ENCODE results near the gene ISCA1. TPM values are rescaled to one million over a fixed set of nuclear protein-coding genes. Genes with fewer than 3 reads are reported as not detected.
"Not testable (repeated sequence)": the region's sequence is repeated elsewhere in the genome, so short reads cannot be mapped to it uniquely, and the experiment has no call there.

ISCA1 gene
- 63.5 and 72.3 TPM in 2 replicates for polyA plus RNA-seq (2014; cell fraction: cytosol; rRNA removed)
- polyA plus RNA-seq (2014; cell fraction: nucleus; rRNA removed), result 34.8 and 41.6 TPM in 2 replicates

DNA sequence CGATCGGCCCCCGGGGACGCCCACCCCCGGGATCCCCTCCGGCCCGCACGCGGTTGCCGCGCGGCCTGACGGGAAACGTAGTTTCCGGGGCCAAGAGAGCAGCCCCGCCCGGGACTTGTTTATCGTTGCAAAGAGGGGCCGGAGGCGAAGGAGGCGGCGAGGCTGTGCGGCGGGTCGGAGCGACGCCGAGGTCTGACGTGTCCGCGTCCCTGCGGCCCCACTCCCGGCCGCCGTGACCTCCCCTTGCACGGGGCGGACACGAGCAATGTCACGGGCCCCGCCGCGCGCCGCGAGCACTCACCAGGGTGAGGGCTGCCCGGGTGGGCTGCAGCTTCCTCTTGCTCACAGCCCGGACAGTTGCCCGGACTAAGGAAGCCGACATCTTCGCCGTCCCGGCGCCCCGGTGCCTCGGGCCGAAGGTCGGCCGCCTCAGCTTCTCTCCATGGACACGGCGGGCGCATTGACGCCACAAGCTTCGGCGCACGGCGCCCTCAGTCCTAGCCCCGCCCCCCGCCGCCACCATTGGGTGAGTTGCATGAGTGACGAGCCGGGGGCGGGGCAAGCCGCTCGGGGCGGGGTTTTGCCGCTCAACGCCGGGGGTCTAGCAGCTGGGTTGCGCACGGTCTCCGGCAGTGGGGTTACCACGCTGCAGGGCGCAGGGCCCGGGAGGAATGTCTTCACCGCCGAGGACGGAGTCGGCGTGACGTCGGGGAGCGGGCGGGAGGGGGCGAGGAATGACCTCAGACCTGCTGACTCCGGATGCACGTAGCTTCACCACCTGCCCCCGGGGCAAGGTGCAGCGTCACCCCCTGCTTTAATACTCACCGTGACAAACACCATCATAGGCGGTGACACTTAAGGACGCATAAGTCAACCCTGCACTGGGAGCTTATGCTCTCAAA lies at the start of gene ISCA1:
Gene ISCA1, minus strand, starts transcription at position 462 of the 902 bp plus-strand sequence. Its CDS starts 80 bp downstream, at position 382.
- peak; percentile 93 for DNase-seq (ENCODE audit: low spot score)

GRCh38 chr9:86330186-86330585 lies 47.8 kb upstream of the ISCA1 start:
- DNase-seq (ENCODE audit: low spot score), result no peak

DNA sequence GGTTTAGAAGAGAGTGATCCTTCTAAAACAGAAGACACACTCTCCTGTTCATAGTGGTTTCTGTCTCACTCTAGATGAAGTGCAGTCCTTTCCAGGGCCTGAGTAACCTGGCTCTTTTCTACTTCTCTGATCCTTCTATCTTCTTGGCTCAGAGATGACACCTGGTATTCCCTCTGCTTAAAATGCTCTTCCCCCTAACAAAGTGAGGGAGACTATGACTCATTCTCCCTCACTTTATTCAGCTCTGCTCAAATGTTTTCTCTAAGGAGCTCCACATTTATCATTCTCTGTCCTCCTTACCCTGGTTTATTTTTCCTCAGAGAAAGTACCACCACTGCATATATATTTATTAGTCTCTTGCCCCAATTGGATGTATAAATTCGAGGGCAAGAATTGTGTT lies 47.3 kb upstream of the ISCA1 start:
- no peak for DNase-seq (ENCODE audit: low spot score)

DNA sequence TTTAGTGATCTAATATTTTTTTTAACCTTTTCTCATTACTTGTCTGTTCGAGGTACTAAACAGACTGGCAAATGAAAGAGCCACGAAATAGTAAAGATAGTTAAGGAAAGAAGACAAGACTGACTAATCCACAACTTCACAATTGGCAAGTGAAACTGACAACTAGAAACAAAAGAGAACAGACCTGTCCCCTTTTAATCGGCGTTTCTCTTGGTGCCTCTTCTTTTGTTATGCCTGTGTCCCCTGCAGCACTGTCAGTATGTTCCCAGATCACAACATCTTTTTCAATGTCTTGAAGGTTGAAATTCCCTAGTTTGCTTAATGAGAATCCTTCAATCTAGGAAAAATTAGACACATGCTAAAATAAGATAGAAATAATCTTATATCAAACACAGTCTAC lies 45.8 kb upstream of the ISCA1 start:
- no peak for DNase-seq (ENCODE audit: low spot score)

DNA sequence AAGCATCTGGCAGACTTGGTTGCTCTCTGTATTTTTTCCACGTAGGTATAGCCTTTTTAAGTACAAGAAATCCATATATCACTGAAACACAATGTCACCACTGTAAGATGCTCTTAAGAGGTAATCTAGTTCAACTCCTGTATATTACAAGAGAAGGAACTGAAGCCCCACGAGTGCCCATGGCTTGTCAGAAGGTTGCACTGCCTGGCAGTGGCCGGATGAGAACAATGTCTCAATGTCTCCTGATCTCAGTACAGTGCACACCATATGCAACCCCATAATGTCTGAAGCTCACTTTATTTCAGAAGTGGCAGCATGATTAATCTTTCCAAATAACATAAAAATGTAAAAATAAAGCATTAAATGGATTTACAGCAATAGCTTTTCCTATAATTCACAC lies 44.2 kb upstream of the ISCA1 start:
- DNase-seq (ENCODE audit: low spot score), result no peak

GRCh38 chr9:86324901-86325300 lies 42.6 kb upstream of the ISCA1 start:
- no peak for DNase-seq (ENCODE audit: low spot score)

DNA sequence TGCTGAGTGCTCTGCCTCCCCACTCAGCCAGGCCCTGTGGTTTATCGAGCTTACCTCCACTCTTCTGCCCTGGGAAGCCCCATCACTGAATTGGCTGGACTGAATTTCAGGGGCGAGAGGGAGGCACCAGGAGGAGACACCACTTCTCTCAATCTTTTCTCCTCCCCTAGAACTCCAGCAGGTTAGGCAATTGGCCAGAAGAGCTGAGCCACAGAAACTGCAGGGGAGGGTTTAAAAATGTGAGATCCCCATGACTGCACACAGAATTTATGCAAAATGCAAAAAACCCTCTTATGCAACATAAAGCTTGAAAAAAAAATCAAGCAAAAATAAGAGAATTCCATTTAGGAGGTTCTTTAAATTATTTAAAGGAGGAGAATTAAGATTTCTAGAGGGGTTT lies 42.0 kb upstream of the ISCA1 start:
- no peak for DNase-seq (ENCODE audit: low spot score)

DNA sequence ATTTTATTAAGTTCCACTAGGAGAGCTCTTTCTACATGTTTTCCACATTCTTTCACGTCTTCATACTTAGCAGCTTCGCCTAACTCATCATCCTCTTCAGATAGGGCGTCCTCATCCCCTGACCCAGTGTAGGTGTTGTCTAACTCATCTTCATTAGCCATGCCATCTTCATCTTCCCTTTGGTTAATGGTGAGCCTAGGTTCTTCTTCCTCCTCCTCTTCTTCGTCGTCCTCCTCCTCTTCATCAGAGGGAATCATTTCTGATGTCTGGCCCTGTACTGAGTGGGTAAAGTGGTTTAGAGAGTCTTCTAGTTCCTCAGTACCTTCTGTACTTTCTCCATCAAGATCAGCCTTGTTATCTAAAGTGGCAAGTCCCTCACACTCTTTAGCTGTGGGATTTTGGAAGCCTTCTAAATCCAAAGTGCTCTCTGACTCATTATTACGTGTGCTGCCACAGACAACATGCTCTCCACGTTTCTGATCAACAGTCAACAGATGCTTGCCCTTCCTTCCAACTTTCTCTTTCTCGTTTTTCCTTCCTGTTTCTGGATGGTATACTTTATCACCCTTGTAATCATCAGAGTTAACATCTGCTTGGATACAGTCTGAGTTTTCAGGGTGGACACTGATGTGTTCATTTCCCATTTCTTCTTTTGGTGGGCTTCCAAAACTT lies 40.8 kb upstream of the ISCA1 start:
- no peak for DNase-seq (ENCODE audit: low spot score)

DNA sequence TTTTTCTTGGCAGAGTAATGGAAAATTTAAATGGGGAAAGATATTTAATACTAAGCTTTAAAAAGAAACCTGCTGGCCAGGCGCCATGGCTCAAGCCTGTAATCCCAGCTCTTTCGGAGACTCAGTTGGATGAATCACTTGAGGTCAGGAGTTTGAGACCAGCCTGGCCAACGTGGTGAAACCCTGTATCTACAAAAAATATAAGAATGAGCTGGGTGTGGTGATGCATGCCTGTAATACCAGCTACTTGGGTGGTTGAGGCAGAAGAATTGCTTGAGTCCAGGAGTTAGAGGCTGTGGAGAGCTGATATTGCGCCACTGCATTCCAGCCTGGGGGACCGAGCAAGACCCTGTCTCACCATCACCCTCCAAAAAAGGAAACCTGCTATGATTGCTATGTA lies 39.0 kb upstream of the ISCA1 start:
- DNase-seq (ENCODE audit: low spot score), result no peak

- no peak for DNase-seq (ENCODE audit: low spot score)
Observed at GRCh38 chr9:86318187-86318586, 35.8 kb upstream of the ISCA1 start.

DNA sequence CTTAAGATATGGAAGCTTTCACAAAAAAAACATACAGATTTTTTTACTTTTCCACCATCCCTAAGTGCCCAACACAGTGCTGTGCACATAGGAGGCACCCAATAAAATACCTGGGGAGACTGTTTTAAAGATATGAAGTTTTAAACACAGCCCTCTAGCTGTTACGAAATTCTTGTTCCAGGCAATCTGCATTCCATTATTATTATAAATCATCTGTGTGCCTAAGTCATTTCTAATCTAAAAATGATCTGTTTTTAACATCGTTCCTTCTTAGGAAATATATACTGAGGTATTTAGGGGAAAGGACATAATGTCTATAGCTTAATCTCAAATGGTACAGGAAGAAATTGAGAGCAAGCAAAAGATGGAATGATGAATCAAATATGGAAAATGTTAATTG lies 32.7 kb upstream of the ISCA1 start:
- DNase-seq (ENCODE audit: low spot score), result no peak

- DNase-seq (ENCODE audit: low spot score), result not testable (repeated sequence)
Observed at GRCh38 chr9:86312959-86313358, 30.6 kb upstream of the ISCA1 start.

- DNase-seq (ENCODE audit: low spot score), result no peak
Observed at GRCh38 chr9:86308687-86309086, 26.3 kb upstream of the ISCA1 start.

- DNase-seq (ENCODE audit: low spot score), result no peak
Observed at GRCh38 chr9:86304236-86304730, 21.9 kb upstream of the ISCA1 start.

DNA sequence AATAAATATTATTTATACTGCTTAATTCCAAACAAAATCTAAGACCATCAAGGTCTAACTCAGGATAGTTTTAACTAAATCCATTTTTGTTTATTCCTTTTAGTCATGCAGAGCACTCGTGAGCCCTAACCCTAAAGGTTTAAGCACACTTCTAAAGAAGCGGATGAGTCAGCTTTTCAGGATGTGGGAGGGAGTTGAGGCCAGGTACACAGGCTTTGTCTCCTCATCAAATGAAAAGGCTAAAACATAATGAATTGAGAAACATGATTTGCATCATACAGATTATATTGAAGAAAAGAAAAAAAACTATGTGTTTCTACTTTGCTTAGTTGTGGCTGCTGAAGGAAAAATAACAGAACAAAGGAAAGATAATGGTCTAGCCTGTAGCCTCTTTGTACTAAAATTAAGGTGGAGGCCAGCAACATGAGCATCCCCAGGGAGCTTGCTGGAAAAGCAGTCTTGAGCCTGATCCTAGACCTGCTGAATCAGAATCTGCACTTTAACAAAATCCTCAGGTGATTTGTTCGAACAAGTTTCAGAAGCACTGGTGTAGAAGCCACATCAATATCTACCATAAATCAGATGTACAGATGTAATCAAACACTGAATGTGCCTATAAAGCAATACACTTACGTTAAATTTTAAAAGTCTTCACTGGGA lies 21.1 kb upstream of the ISCA1 start:
- DNase-seq (ENCODE audit: low spot score), result no peak

- DNase-seq (ENCODE audit: low spot score), result no peak
Observed at GRCh38 chr9:86301686-86302085, 19.3 kb upstream of the ISCA1 start.

GRCh38 chr9:86300701-86301100 lies 18.4 kb upstream of the ISCA1 start:
- no peak for DNase-seq (ENCODE audit: low spot score)

- no peak for DNase-seq (ENCODE audit: low spot score)
Observed at GRCh38 chr9:86298873-86299272, 16.5 kb upstream of the ISCA1 start.

DNA sequence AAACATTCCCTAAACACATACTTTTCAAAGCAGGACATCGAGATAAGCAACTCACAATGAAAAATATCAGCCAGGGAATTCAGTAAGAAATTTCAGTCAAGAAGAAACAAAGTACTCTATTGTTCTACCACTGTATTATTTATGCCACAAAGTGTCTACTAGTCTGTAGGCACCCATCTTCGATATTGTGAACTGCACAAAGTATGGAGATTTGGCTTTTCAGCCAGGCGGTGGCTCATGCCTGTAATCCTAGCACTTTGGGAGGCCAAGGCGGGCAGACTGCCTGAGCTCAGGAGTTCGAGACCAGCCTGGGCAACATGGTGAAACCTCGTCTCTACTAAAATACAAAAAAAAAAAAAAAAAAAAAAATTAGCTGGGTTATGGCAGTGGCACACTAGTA lies 8.0 kb upstream of the ISCA1 start:
- not testable (repeated sequence) for DNase-seq (ENCODE audit: low spot score)

DNA sequence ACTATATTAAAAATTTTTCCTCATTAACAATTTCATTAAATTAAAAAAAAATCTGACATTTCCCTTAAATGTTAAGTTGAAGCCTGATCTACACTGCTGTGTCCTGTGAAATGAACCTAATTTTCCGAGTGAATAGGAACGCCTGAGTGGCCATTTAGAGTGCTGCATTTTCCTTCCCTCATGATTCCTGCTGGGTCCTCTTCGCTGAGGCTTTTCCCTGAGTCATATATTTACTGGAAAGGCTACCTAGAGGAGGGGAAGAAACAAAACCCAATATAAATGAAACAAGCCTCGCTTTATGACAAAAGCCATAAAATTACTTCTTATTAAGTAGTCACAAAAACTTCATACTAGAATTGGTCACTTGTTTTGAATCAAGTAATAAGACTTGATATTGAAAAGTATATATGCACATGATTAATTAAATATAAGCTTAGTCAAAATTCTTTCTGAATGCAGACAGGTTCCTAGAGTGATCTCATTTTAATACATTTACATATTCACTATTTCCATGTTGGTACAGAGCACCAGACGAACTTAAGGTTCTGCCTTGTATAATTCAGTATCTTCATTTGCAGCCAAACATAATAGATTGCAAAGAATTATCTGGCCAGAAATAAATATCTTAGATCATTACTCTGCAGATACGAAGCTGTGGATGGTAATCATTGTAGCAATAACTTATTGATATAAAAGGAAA lies 6.3 kb upstream of the ISCA1 start:
- DNase-seq (ENCODE audit: low spot score), result no peak

- no peak for DNase-seq (ENCODE audit: low spot score)
Observed at GRCh38 chr9:86287013-86287412, 4.7 kb upstream of the ISCA1 start.
